Keratinocyte (primary cell): ENCODE results near the gene TTLL5. TPM values are rescaled to one million over a fixed set of nuclear protein-coding genes. Genes with fewer than 3 reads are reported as not detected.

Source experiments
- DNase-seq: peaks from one replicate; pipeline ENCODE4 v3.0.0-alpha.2; 2011; ENCODE audit warnings: low read depth, missing footprints, low spot score
- FAIRE-seq: peaks from 2 replicates; lab custom pipeline; 2011; peaks lifted over from hg19 to GRCh38; lab: Jason Lieb, UNC
- H2AFZ ChIP-seq: 2 replicates; pipeline ENCODE4 v1.6.0; 2012; ENCODE audit warnings: low read length, control low read depth, inconsistent platforms; ENCODE audit not compliant: control insufficient read depth
- H3K27ac ChIP-seq: 2 replicates; pipeline ENCODE4 v1.5.1; 2011; ENCODE audit warnings: low read length; ENCODE audit not compliant: control insufficient read depth, insufficient read depth
- H3K27me3 ChIP-seq: 3 replicates; pipeline ENCODE4 v1.6.0; 2011; ENCODE audit warnings: low read length; ENCODE audit not compliant: control insufficient read depth, insufficient read depth; ENCODE audit errors: extremely low read depth
- H3K36me3 ChIP-seq, 2 experiments: 2 replicates in 1 of 2; 3 replicates in 1 of 2; pipeline ENCODE4 v1.5.1; 2011; ENCODE audit warnings: low read length in 2 of 2, mild to moderate bottlenecking in 1 of 2; ENCODE audit not compliant: control insufficient read depth in 2 of 2, insufficient read depth in 2 of 2; ENCODE audit errors: extremely low read depth in 1 of 2
- H3K4me1 ChIP-seq: 3 replicates; pipeline ENCODE4 v1.5.1; 2011; ENCODE audit warnings: low read length; ENCODE audit not compliant: control insufficient read depth, insufficient read depth; ENCODE audit errors: extremely low read depth
- H3K4me2 ChIP-seq: 3 replicates; pipeline ENCODE4 v1.6.0; 2011; ENCODE audit warnings: low read depth, low read length; ENCODE audit not compliant: control insufficient read depth, insufficient read depth; ENCODE audit errors: extremely low read depth
- H3K4me3 ChIP-seq, 3 experiments: fragments of 200-600 bp in 1 of 3; sonication (generic) in 1 of 3; 2 replicates in 2 of 3; 3 replicates in 1 of 3; pipeline ENCODE4 v1.5.1; 2011 to 2016; ENCODE audit warnings: low read length in 3 of 3, mild to moderate bottlenecking in 3 of 3, control low read depth in 2 of 3, inconsistent platforms in 1 of 3, low read depth in 1 of 3, mixed read lengths in 1 of 3, mixed run types in 1 of 3, moderate library complexity in 1 of 3; ENCODE audit not compliant: control insufficient read depth in 2 of 3, insufficient read depth in 2 of 3; ENCODE audit errors: extremely low read depth in 1 of 3
- H3K79me2 ChIP-seq: 2 replicates; pipeline ENCODE4 v1.6.0; 2012; ENCODE audit warnings: low read length; ENCODE audit not compliant: control insufficient read depth, insufficient read depth
- H3K9ac ChIP-seq: 3 replicates; pipeline ENCODE4 v1.6.0; 2011; ENCODE audit warnings: low read length; ENCODE audit not compliant: control insufficient read depth, insufficient read depth; ENCODE audit errors: extremely low read depth
- H3K9me1 ChIP-seq: 3 replicates; pipeline ENCODE4 v1.6.0; 2011; ENCODE audit warnings: low read length; ENCODE audit not compliant: control insufficient read depth, insufficient read depth; ENCODE audit errors: extremely low read depth
- H3K9me3 ChIP-seq: 2 replicates; pipeline ENCODE4 v1.5.1; 2012; ENCODE audit warnings: low read depth, low read length; ENCODE audit not compliant: control insufficient read depth
- H4K20me1 ChIP-seq: 3 replicates; pipeline ENCODE4 v1.6.0; 2011; ENCODE audit warnings: low read length; ENCODE audit not compliant: control insufficient read depth, insufficient read depth; ENCODE audit errors: extremely low read depth
- CTCF ChIP-seq, 3 experiments: IDR thresholded peaks in 1 of 3; conservative IDR thresholded peaks in 1 of 3; optimal IDR thresholded peaks in 1 of 3; 2 replicates in 2 of 3; 3 replicates in 1 of 3; pipeline versions ENCODE3 to v1.5.1; 2011; ENCODE audit warnings: low read length in 3 of 3, mild to moderate bottlenecking in 3 of 3, moderate library complexity in 2 of 3, control low read depth in 1 of 3, inconsistent platforms in 1 of 3; ENCODE audit not compliant: insufficient read depth in 2 of 3; ENCODE audit errors: extremely low read depth in 1 of 3
- EZH2 ChIP-seq: IDR thresholded peaks from one replicate; pipeline ENCODE4 v1.6.1; 2012; ENCODE audit warnings: inconsistent platforms, mild to moderate bottlenecking, low read length, moderate library complexity
- dilution Hi-C: fragments of 300-500 bp; cut with MboI; formaldehyde crosslinking; loops from one replicate; pipeline ENCODE4 v1.7.0; 2020; ENCODE audit warnings: low sequenced_read_pairs; ENCODE audit not compliant: extremely low pct_ligation_motif_present
- polyA plus RNA-seq, 5 experiments: library from polyadenylated mRNA; depleted of rRNA in 3 of 5; stranded (reverse) in 3 of 5; stranded (forward) in 1 of 5; unstranded in 1 of 5; fragments of >200 nt; gene quantifications; 1 replicate in 1 of 5; 2 replicates in 3 of 5; 3 replicates in 1 of 5; pipeline versions ENCODE4 v1.2.1 to v1.2.3, GENCODE V29; 2011 to 2012; ENCODE audit warnings: missing spikeins in 2 of 5, low read depth in 1 of 5, low replicate concordance in 1 of 5

TTLL5 gene
- polyA plus RNA-seq, 1 donor (not counting 4 experiments of a cell fraction or from before 2014, with no cell fraction given): 20.7 TPM

GRCh38 chr14:75657331-75657730, 3.7 kb upstream of the TTLL5 start:
- peaks cover 32% of the 10 kb centered on the region for H3K79me2 ChIP-seq
- TF ChIP-seq CTCF (optimal IDR thresholded peaks at IDR 0.05 in 1 of 3, IDR thresholded peaks at IDR 0.05 in 1 of 3, conservative IDR thresholded peaks at IDR 0.05 in 1 of 3; ENCODE audit: extremely low read depth in 1 of 3, insufficient read depth in 2 of 3, low read length in 3 of 3) (no peak), EZH2 (no peak)
- H2AFZ ChIP-seq: no peak overlapping the region
- H3K9me3 ChIP-seq: no peaks in the 10 kb centered on the region
- H3K36me3 ChIP-seq: peaks cover 14 to 17% of the 10 kb centered on the region in 2 experiments
- H3K4me1 ChIP-seq: peaks cover 9% of the 10 kb centered on the region
- H3K27ac ChIP-seq: no peak overlapping the region
- no peak for FAIRE-seq
- dilution Hi-C loops: no loop called here
- H3K4me3 ChIP-seq: no peak overlapping the region
- no peak overlapping the region for H3K9ac ChIP-seq
- H3K9me1 ChIP-seq: no peaks in the 10 kb centered on the region
- no peak overlapping the region for H3K4me2 ChIP-seq
- DNase-seq: no peak
- H3K27me3 ChIP-seq: no peaks in the 10 kb centered on the region
- no peaks in the 10 kb centered on the region for H4K20me1 ChIP-seq

- Histone ChIP-seq H3K4me3 (no peak overlapping the region), H3K79me2 (peaks cover 39% of the 10 kb centered on the region), H3K9me1 (no peaks in the 10 kb centered on the region), H3K27me3 (no peaks in the 10 kb centered on the region), H4K20me1 (no peaks in the 10 kb centered on the region), H3K36me3 (peaks cover 5 to 19% of the 10 kb centered on the region in 2 experiments), H3K4me2 (peak overlapping the region; percentile 93), H3K9me3 (no peaks in the 10 kb centered on the region), H3K9ac (no peak overlapping the region), H2AFZ (no peak overlapping the region), H3K4me1 (peaks cover 14% of the 10 kb centered on the region), H3K27ac (no peak overlapping the region)
- DNase-seq (no peak), FAIRE-seq (no peak)
- dilution Hi-C loops: no loop called here
- no peak for TF ChIP-seq CTCF (optimal IDR thresholded peaks at IDR 0.05 in 1 of 3, IDR thresholded peaks at IDR 0.05 in 1 of 3, conservative IDR thresholded peaks at IDR 0.05 in 1 of 3; ENCODE audit: extremely low read depth in 1 of 3, insufficient read depth in 2 of 3, low read length in 3 of 3)
- TF ChIP-seq EZH2: no peak
Observed at GRCh38 chr14:75658957-75659356, 2.1 kb upstream of the TTLL5 start.
